Activated naive CD4-positive, alpha-beta T cell (primary cell): ENCODE measurements around the gene NUDT21.
A peak's percentile ranks its signal among the peaks of the same experiment; 100 is the strongest.

ENCODE experiments used
- DNase-seq, 4 experiments: peaks; one replicate each; lab custom pipeline; 2025; lab: John Stamatoyannopoulos, UW

NUDT21 gene

GRCh38 chr16:56462064-56462796, 11.1 kb upstream of the NUDT21 start:
- no peak for DNase-seq

GRCh38 chr16:56460101-56460500, 9.0 kb upstream of the NUDT21 start:
- DNase-seq: no peak

DNA sequence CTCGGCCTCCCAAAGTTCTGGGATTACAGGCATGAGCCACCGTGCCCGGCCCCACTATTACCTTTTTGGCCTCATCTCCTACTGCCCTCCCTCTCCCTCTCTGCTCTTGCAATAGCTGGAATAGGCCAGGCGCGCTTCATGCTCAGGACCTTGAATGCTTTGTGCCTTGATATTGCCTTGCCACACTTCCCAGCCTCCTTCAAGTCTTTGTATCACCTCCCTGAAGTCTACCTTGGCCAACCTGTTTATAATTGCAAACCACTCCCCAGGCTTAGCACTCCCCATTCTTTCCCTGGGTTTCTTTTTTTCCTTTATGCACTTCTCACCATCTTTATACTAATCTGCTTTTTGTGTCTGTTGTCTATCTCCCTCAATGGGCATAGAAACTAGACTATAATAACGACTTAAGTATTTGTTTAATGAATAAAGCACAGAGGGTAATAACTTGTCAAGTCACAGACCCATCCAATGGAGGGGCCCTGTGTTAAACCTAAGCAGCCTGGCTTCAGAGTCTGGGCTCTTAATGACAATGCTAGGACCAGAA, 6.9 kb upstream of the NUDT21 start:
- no peak for DNase-seq

DNA sequence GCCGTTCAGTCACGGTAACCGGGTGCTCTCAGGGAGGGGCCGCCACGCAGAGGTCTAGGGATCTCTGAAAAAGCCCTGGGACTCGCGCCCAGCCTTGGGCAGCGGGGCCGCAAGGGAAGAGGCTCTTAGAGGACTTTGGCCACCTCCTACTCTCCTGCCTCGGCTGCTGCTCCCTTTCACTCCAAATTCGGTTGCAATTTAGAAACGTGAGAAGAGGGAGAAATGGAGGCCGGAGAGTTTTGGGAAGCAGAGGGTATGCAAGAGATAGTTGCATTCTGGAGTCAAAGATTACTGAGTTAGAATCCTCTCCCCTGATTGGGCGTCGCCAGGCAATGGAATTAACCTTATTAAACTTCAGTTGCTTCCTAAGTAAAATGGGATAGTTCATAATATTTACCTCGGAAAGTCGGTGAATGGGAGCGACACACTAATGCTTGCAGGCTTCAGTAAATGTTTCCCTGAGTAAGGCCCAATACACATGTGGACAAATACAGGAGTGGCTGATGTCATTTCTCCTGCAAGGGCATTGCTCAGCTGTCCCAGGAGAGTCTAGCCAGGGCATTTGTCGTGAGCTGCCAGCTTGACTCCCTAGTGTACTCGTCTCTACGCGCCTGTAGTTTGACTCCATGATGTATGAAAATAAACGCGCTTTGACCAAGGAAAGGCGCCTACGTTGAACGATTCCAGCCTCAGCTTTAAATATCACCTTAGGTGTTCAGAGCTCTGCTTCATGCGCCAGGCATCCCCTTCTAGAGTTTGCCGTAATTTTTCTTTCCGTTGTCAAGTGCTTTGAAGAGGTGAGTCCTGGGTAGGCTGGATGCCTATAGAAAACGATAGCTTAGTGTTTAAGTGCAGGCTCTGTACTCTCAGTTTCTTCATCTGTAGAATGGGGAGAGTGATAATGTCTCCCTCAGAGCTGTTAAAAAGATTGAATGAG, 889 bp upstream of the NUDT21 start:
- peak in 1 of 4 experiments; percentile 6 for DNase-seq

- no peak for DNase-seq
Observed at GRCh38 chr16:56450275-56450985, 702 bp downstream of the NUDT21 start.

DNA sequence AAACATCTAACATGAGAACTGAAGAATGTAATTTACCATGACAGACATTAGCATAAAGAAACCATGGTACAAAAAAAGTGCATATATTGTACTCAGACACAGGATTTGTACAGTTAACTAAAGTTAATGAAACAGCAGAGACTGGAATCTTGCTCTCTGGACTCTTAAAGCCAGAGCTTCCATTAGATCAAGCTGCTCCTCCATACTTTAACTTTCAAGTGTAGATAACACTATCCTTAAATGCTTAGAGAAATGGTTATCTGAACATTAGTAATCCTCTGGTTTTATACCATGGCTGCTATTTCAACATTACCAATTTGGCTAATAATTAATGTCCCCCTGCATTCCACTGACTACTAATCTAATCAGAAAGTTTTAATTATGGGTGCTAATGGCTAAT, 3.1 kb downstream of the NUDT21 start:
- DNase-seq: no peak

DNA sequence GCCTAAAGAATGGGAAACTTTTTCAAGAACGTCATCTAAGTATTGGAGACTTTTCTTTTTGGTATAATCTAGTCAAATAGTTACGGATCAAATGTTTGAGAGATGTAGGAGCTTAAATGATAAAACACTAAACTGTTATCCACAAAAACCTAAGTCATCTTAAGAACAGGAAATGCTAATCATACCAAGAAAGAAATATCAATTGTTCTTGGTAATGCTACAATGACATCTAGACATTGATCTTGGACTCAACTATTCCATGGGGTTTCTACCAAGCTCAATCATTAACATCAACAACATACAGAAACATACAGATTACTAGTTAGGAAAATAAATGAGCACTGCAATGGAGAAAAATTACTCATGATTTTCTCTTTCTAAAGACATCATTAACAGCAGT, 3.8 kb downstream of the NUDT21 start:
- DNase-seq: no peak

DNA sequence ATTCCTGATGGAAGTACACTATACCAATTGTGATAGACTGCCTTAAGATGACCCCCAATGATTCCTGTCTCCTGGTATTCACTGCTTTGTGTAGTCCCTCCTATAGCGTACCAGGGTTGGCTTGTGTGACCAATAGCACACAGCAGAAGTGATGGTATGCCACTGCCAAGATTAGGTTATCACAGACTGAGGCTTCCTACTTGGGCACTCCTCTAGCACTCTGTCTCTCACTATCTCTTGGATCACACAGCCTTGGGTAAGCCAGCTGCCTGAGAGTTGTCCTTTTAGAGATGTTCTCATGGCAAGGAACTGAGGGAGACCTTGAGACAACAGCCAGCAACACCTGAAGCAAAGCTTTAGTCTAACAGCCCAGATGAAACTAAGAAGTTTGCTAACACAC, 13.1 kb downstream of the NUDT21 start:
- DNase-seq: no peak

DNA sequence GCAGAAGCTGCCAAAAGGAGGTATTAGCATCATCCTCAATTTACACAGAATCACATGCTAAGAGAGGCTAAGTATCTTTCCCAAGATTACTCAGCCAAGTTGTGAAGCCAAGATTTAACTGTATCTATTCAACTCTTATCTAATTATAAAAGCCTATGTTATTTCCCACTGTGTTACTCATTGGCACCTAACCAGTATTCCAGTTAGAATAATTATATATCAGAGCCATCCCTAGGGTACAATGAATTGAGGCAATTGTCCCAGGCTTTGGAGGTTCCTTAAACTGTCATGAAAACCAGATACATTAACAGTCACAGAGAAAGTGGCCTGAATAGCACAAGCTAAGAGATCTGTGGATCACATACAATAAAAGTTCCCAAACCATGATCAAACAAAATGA, 14.9 kb downstream of the NUDT21 start:
- DNase-seq: no peak

DNA sequence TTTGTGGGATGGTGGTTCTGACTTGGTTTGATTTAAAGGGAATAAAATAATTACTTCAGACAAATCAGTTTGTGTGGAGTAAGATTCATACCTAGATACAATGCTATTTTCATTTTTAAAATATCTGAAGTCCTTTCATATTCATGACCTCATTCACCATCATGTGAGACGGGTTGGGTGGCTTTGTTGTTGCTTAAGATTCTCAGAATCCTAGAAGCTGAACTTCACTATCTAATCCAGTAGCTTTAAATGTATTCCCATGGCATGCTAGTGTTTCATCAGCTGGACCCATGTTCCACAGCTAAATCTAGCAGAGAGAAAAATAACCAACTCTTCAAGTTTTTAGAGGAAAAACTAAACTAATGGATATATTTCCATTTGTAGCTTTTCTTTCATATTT, 23.0 kb downstream of the NUDT21 start:
- DNase-seq: no peak

GRCh38 chr16:56426585-56426984, 24.5 kb downstream of the NUDT21 start:
- DNase-seq: no peak

DNA sequence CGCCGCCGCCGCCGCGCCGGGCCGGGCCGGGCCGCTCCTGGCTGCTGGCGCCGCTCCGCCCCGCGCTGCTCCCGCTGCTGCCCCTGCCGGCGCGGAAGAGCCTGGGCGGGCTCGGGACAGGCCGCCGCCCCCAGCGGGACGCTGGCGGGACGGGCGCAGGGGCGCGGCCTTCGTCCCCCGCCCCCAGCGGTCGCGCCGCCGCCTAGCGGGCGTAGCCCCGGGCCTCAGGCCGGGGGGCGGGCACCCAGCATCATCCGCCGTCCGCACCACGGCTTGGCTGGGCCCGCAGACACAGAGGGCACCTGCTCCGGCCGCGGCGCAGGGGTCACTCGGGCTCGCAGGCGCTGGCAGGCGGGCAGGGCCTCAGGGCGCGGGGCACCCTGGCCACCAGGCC, 25.7 kb downstream of the NUDT21 start, which contains the start of gene AMFR:
AMFR (minus strand) TSS at position 107 of the 394 bp plus-strand sequence. CDS start 218 bp downstream, outside the sequence.
- peak in 2 of 4 experiments; percentile 14 to 66 for DNase-seq

DNA sequence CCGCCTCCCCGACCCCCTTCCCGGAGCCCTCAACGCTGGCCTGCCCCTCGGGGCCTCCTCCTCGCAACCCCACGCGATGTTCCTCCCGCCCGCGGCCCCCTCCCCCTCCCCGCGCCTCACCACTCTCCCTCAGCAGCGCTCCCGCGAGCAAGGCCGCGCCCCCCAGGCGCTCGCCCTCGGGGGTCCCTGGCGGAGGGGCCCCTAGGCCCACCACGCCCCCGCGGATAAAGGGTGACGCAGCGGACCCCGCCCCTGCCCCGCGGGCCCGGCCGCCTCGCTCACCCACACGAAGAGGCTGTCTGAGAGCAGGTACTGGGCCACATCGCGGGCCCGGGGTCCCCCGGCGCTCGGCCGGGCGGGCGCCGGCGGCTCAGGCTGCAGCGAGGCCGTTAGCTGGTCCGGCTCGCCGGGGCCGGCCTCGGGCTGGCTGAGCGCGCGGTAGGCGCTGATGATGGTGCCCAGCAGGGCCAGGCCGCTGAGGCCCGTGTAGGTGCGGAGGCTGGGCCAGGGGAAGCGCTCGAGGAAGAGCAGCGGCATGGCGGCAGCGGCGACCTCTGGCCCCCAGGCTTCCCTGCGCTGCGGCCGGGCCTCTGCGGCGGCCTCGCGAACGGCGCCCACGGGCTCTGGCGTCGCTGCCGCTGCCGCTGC, 26.2 kb downstream of the NUDT21 start:
- peak in 2 of 4 experiments; percentile 4 to 31 for DNase-seq

- DNase-seq: no peak
Observed at GRCh38 chr16:56424404-56424764, 26.7 kb downstream of the NUDT21 start.

- no peak for DNase-seq
Observed at GRCh38 chr16:56423584-56424403, 27.3 kb downstream of the NUDT21 start.

DNA sequence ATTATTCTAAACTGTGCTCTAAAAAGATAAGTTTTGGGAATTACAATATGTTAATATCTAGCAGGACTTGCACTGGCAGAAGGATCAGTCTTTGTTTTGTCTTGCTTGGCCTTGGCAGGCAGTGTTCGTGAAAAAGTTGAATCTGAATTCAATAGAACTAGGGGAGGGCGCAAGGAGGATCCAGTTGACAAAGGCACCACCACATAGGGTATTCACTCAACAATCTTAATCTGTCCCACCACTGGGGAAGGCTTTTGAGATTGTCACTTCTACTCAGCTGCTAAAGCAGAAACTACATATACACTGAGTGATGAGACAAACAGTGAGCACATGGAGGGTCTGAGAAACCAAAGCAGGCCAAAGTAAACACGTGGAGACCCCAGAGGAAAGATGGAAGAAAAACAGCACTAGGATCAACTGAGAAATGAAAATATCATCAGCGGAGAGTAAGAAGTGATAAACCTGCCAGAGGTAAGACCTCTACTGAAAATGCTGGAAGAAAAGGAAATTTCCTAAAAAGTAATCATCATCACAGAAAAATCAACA, 28.2 kb downstream of the NUDT21 start:
- no peak for DNase-seq

- DNase-seq: no peak
Observed at GRCh38 chr16:56421976-56422669, 29.0 kb downstream of the NUDT21 start.

DNA sequence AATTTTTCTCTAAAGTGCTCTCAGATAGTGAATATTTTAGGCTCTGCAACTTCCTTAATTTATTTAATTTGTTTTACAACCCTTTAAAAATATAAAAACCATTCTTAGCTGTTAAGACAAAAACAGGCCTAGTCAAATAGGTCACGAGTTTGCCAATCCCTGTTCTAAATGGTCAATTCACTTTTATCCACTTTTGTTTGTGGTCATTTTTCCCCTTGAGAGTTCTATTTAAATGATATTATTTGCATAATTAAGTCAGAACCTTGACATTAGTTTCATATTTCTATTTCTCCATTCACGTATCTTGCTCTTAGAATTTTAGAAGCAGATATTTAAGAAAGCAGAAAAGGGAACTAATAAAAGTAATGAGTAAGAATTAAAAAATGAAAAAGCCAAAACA, 29.8 kb downstream of the NUDT21 start:
- no peak for DNase-seq

- DNase-seq: no peak
Observed at GRCh38 chr16:56420613-56421012, 30.5 kb downstream of the NUDT21 start.
